Fibroblast of mammary gland (primary cell): Measurements from ENCODE around the gene TSC22D1.

Experiments
- DNase-seq: peaks from one replicate; pipeline ENCODE4 v3.0.0-alpha.2; 2010; ENCODE audit warnings: low read depth
- H3K4me3 ChIP-seq: 2 replicates; pipeline ENCODE4 v1.5.1; 2011; ENCODE audit warnings: low read depth, mild to moderate bottlenecking, low read length, moderate library complexity; ENCODE audit not compliant: control insufficient read depth
- TF ChIP-seq, protein P1 (sequence below): conservative IDR thresholded peaks from 2 replicates; pipeline ENCODE4 v1.5.1; 2011; ENCODE audit warnings: low read depth, low read length, inconsistent platforms; ENCODE audit not compliant: control insufficient read depth, insufficient read depth

The TSC22D1 gene

DNA sequence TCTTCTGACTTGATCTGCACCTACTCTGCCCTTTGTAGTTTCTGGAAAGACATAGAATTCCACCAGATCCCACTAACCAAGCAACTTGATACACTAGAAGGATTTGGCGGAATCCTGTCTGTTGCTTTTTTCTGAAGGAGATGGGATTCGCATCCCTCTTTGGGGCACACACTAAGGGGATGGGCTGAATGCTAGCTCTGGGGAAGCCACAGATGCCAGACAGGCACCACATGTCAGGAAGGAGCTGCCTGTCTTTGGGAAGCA, 150.4 kb downstream of the TSC22D1 start:
- no peak for DNase-seq
- H3K4me3 ChIP-seq = no peak overlapping the region
- TF ChIP-seq, protein P1, sequence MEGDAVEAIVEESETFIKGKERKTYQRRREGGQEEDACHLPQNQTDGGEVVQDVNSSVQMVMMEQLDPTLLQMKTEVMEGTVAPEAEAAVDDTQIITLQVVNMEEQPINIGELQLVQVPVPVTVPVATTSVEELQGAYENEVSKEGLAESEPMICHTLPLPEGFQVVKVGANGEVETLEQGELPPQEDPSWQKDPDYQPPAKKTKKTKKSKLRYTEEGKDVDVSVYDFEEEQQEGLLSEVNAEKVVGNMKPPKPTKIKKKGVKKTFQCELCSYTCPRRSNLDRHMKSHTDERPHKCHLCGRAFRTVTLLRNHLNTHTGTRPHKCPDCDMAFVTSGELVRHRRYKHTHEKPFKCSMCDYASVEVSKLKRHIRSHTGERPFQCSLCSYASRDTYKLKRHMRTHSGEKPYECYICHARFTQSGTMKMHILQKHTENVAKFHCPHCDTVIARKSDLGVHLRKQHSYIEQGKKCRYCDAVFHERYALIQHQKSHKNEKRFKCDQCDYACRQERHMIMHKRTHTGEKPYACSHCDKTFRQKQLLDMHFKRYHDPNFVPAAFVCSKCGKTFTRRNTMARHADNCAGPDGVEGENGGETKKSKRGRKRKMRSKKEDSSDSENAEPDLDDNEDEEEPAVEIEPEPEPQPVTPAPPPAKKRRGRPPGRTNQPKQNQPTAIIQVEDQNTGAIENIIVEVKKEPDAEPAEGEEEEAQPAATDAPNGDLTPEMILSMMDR = no peak

DNA sequence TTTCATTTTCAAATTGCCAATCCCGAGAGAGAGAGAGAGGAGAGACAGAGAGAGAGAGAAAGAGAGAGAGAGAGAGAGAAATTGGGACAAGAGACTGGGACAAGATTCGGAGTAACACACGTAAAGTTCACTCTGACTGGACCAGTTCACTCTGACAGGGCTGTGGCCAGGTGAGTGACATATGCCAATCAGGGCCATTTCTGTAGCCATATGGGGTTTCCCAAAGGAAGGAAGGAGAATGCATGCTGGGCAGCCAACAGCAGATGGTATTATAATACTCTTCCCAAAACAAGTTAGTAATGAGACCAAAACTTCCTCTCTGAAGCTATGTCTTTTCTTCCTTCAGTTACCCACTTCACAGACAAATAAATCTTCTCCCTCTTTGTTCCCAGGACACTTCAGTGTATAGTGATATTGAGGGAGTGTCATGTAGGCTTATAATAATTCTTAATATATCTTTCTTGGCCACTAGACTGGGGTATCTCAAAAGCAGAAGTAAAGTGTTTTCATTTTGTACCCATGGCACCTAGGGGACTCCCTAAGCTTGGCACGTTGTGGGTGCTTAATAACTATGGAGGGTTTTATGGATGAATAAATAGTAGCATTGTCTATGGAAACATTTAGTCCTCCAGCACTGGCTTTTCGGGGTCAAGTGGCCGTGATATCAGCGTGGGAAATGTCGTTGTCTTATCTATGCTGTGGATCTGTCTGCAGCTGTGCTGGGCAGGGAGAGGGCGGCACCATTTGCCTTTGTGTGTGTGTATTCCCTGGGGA, 150.9 kb downstream of the TSC22D1 start:
- no peak overlapping the region for H3K4me3 ChIP-seq
- DNase-seq = no peak
- TF ChIP-seq, protein P1 = no peak

DNA sequence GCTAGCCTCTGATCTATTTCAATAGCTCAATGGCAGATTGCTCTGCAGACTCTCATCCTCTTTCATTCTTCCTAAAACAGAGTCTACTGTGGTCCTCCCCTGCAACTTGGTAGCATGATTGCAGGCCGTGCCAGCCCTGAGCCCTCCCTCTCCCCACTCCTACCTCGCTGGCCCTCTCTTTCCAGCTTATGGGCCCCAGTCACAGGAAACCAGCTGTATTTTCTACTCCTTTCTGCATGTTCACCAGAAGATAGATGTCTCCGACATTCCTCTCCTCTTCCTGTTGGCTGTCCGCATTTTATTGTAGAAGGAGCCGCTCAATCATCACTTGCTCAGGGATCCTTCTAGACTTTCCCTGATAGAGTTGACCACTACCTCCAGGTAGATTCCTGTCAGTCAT, 152.3 kb downstream of the TSC22D1 start:
- no peak for DNase-seq
- no peak overlapping the region for H3K4me3 ChIP-seq
- TF ChIP-seq, protein P1 = no peak

DNA sequence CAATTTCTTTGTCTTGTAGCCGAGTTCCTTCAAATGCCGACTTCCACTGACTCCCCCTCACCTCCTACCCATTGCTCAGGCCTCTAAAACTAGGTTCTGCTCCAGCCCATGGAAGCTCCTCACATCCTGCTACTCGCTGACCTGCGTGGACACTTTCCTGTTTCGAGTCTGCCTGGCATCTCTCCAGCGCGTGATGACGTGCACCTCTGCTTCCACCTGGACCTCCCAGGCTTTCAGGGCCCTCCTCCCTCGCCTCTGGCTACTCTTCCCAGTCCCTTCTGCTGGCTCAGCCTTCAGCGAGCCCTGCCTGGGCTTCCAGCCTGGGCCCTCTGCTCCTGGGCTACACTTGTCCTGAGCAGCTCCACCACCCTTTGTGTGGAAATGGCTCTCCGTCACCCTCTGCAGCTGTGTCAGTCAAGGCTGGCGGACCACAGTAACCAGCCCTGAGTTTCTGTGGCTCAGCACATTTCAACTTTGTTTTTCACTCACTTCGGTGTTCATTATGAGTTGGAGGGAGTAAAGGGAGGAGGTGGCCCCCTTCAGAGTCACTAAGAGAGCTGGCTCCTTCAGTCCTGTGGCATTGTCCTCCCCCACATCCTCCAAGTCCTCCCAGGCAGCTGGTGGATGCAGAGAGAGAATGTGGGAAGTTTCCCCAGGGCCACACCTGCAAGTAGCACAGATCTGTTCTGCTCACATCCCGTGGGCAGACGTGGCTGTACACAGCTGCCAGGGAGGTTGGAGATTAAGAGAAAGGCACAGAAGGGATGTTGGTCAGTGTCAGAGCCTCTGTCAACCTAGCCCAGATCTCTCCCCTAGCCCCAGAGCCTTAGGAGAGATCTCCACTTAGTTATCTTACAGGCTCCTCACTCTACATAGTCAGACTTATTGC, 153.1 kb downstream of the TSC22D1 start:
- no peak for DNase-seq
- no peak overlapping the region for H3K4me3 ChIP-seq
- TF ChIP-seq, protein P1 = no peak

DNA sequence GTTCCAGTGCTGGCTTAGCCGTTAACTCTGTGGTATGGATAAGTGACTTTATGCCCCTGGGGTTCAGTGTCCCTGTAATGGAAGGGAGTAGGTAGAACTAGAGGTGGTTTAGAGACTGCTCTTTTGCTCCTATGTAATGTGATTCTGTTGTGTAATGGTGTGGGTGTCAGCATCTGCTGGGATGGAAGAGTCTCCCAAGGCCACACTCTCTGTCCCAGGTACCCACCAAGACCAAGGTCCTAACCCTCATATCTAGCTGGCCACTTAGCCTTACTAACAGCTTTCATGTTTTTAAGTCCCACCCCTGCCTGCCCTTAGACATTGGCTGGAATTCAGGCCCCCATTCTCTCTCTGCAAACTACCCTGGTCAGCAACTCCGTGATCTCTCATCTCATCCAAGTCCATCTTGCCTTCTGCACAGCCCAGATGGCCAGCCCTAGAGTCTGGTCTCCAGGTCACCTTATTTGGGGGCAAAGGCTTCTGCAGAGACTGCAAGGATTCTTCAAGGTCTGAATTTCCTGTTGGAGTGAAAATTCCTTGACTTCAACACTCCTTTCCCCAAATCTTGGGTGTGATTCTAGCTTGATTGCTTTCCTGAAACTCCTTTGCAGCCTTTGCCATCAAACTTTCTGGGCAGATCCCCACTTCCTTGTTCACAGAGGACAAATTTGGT, 154.1 kb downstream of the TSC22D1 start:
- no peak for DNase-seq
- TF ChIP-seq, protein P1 = no peak
- no peak overlapping the region for H3K4me3 ChIP-seq

DNA sequence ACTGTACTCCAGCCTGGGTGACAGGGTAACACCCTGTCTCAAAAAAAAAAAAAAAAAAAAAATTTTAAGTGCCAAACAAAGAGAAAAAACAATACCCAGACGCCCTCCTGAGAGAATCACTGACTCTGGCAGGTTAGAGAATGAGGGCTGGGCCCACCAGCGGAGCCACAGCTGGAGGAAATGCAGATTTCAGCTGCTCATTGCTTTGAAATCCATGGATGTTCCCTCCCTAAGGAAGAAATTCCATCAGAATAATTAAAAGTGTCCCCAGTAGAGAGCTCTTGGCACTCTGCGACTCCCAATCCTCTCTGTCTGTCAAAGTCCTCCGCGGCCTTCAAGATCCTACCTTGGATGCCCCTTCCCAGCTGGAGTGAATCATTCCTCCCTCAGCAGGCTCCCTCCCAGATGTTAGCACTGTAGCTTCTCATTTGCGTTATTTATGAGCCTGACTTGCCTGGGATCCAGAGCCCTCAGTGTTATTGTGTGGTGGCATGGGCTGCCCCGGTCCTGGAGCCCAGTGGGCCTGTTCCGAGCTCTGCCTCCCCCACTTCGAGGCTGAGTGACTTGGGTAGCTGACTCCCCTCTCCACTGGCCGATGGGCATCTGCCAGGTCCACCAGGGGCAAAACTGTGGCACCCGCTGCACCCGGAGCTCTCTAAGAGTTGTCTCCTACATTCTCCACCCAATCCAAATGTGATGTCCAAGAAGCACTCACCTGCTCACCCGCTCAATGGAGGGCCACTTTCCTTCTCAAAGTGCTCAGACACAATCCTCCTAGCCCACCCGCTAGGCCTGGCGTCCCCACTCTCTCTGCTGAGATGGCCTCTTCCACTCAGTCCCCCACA, 155.5 kb downstream of the TSC22D1 start:
- TF ChIP-seq, protein P1 = no peak
- H3K4me3 ChIP-seq = no peak overlapping the region
- no peak for DNase-seq
